ENCODE results near the gene CD93. TPM values are rescaled to one million over a fixed set of nuclear protein-coding genes. Genes with fewer than 3 reads are reported as not detected.

Gene CD93
- total and polyA plus RNA-seq, 4 donors, result 1.5 to 16.0 (median 11.9) TPM

DNA sequence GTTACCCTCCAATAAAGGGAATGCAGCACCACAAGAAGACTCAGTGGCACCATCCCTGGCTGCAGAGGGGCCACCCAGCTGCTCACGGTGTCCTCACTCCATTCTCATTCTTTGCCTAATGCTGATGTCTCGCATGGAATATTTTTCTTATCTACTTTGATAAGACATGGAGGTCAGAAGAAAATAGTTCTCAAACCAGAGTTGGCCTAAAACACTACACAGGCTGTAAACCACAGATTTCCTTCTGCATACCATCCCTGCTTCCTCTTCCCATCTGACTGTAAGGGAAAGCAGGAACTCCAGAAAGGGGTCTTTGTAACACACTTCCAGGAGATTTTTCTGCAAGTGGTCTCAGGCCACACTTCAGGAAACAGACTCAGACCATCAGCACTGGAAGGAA is 43.1 kb upstream of the CD93 start:
- no peak overlapping the region for H3K27ac ChIP-seq (ENCODE audit: low read depth in 1 of 2, low read length in 2 of 2)
- TF ChIP-seq NR2F2 (IDR thresholded peaks at IDR 0.05), result peak; percentile 47
- TF ChIP-seq, protein P1, sequence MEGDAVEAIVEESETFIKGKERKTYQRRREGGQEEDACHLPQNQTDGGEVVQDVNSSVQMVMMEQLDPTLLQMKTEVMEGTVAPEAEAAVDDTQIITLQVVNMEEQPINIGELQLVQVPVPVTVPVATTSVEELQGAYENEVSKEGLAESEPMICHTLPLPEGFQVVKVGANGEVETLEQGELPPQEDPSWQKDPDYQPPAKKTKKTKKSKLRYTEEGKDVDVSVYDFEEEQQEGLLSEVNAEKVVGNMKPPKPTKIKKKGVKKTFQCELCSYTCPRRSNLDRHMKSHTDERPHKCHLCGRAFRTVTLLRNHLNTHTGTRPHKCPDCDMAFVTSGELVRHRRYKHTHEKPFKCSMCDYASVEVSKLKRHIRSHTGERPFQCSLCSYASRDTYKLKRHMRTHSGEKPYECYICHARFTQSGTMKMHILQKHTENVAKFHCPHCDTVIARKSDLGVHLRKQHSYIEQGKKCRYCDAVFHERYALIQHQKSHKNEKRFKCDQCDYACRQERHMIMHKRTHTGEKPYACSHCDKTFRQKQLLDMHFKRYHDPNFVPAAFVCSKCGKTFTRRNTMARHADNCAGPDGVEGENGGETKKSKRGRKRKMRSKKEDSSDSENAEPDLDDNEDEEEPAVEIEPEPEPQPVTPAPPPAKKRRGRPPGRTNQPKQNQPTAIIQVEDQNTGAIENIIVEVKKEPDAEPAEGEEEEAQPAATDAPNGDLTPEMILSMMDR (IDR thresholded peaks at IDR 0.05; ENCODE audit: low read depth, low read length, missing input control), result no peak
- WGBS, result 73% methylated on average over 2 of the region's 2 CpGs

DNA sequence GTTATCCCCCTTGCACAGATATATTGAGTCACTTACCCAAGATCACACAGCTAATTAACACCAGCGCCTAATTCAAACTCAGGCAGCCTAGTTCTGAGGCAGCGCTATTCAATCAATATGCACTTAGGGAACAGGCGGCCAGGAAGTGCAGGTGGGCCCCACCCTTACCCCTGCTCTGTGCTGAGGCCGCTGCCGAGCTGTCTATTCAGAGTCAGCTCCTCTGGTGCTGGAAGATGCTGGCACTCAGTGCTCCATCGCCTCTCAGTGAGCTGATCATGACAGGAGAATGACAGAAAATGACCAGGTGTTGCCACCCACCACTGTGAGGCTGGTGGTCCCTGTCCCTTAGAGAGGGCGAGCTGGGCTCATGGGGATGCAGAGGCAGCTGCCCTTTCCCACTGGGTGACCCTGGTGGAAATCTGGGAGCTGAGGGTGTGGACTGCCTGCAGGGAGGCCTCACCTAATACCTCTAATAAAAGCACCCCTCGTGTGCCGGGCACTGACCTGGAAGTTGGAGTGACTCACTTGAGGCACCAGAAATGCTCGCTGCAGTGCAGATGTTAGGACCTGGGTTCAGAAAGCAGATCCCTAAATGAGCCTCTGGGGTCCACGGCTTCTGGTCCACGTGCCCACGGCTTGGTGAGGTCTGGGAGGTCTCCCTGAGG is 42.5 kb upstream of the CD93 start:
- TF ChIP-seq YY1 (IDR thresholded peaks at IDR 0.05) (no peak), RXRA (IDR thresholded peaks at IDR 0.05) (no peak), RAD21 (IDR thresholded peaks at IDR 0.05) (no peak), GABPA (IDR thresholded peaks at IDR 0.05 in 1 of 2, conservative IDR thresholded peaks at IDR 0.05 in 1 of 2) (no peak), FOXA1 (IDR thresholded peaks at IDR 0.05) (no peak), HNF4G (IDR thresholded peaks at IDR 0.05) (no peak), FOXA2 (IDR thresholded peaks at IDR 0.05) (no peak), NR2F2 (IDR thresholded peaks at IDR 0.05) (no peak), TAF1 (conservative IDR thresholded peaks at IDR 0.05) (no peak), JUND (IDR thresholded peaks at IDR 0.05) (no peak)
- TF ChIP-seq, protein P2, sequence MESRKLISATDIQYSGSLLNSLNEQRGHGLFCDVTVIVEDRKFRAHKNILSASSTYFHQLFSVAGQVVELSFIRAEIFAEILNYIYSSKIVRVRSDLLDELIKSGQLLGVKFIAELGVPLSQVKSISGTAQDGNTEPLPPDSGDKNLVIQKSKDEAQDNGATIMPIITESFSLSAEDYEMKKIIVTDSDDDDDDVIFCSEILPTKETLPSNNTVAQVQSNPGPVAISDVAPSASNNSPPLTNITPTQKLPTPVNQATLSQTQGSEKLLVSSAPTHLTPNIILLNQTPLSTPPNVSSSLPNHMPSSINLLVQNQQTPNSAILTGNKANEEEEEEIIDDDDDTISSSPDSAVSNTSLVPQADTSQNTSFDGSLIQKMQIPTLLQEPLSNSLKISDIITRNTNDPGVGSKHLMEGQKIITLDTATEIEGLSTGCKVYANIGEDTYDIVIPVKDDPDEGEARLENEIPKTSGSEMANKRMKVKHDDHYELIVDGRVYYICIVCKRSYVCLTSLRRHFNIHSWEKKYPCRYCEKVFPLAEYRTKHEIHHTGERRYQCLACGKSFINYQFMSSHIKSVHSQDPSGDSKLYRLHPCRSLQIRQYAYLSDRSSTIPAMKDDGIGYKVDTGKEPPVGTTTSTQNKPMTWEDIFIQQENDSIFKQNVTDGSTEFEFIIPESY (IDR thresholded peaks at IDR 0.05), result no peak
- TF ChIP-seq, protein P3, sequence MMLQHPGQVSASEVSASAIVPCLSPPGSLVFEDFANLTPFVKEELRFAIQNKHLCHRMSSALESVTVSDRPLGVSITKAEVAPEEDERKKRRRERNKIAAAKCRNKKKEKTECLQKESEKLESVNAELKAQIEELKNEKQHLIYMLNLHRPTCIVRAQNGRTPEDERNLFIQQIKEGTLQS (IDR thresholded peaks at IDR 0.05), result no peak
- TF ChIP-seq, protein P4, sequence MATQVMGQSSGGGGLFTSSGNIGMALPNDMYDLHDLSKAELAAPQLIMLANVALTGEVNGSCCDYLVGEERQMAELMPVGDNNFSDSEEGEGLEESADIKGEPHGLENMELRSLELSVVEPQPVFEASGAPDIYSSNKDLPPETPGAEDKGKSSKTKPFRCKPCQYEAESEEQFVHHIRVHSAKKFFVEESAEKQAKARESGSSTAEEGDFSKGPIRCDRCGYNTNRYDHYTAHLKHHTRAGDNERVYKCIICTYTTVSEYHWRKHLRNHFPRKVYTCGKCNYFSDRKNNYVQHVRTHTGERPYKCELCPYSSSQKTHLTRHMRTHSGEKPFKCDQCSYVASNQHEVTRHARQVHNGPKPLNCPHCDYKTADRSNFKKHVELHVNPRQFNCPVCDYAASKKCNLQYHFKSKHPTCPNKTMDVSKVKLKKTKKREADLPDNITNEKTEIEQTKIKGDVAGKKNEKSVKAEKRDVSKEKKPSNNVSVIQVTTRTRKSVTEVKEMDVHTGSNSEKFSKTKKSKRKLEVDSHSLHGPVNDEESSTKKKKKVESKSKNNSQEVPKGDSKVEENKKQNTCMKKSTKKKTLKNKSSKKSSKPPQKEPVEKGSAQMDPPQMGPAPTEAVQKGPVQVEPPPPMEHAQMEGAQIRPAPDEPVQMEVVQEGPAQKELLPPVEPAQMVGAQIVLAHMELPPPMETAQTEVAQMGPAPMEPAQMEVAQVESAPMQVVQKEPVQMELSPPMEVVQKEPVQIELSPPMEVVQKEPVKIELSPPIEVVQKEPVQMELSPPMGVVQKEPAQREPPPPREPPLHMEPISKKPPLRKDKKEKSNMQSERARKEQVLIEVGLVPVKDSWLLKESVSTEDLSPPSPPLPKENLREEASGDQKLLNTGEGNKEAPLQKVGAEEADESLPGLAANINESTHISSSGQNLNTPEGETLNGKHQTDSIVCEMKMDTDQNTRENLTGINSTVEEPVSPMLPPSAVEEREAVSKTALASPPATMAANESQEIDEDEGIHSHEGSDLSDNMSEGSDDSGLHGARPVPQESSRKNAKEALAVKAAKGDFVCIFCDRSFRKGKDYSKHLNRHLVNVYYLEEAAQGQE (IDR thresholded peaks at IDR 0.05), result no peak
- TF ChIP-seq, protein P1 (IDR thresholded peaks at IDR 0.05; ENCODE audit: low read depth, low read length, missing input control), result no peak
- no peak overlapping the region for H3K27ac ChIP-seq (ENCODE audit: low read depth in 1 of 2, low read length in 2 of 2)
- no peaks in the 10 kb centered on the region for H3K27me3 ChIP-seq (ENCODE audit: control insufficient read depth in 4 of 4, insufficient read depth in 4 of 4, low read length in 3 of 4)
- no peak overlapping the region for H3K9ac ChIP-seq (ENCODE audit: low read depth in 1 of 2, low read length in 2 of 2)
- no peaks in the 10 kb centered on the region for H3K36me3 ChIP-seq (ENCODE audit: control insufficient read depth in 4 of 4, insufficient read depth in 3 of 4, low read depth in 1 of 4, low read length in 3 of 4)
- 85% methylated on average over 13 of the region's 13 CpGs for WGBS
- no peak overlapping the region for H3K4me3 ChIP-seq (ENCODE audit: low read depth in 1 of 3, low read length in 3 of 3)
- H3K4me1 ChIP-seq (ENCODE audit: control insufficient read depth in 4 of 4, insufficient read depth in 4 of 4, low read length in 3 of 4), result peaks cover 0 to 8% (median 0%) of the 10 kb centered on the region in 4 donors
- H3K9me3 ChIP-seq (ENCODE audit: control insufficient read depth in 4 of 4, low read length in 3 of 4), result no peaks in the 10 kb centered on the region
- no peak for DNase-seq (ENCODE audit: low spot score)

More for the DNA sequence above, 43.1 kb upstream of the CD93 start:
- Histone ChIP-seq H3K9me3 (ENCODE audit: control insufficient read depth in 4 of 4, low read length in 3 of 4) (no peaks in the 10 kb centered on the region), H3K27me3 (ENCODE audit: control insufficient read depth in 4 of 4, insufficient read depth in 4 of 4, low read length in 3 of 4) (no peaks in the 10 kb centered on the region), H3K4me3 (ENCODE audit: low read depth in 1 of 3, low read length in 3 of 3) (no peak overlapping the region), H3K4me1 (ENCODE audit: control insufficient read depth in 4 of 4, insufficient read depth in 4 of 4, low read length in 3 of 4) (peaks cover 0 to 8% (median 0%) of the 10 kb centered on the region in 4 donors), H3K9ac (ENCODE audit: low read depth in 1 of 2, low read length in 2 of 2) (no peak overlapping the region), H3K36me3 (ENCODE audit: control insufficient read depth in 4 of 4, insufficient read depth in 3 of 4, low read depth in 1 of 4, low read length in 3 of 4) (no peaks in the 10 kb centered on the region)
- no peak for DNase-seq (ENCODE audit: low spot score)
